GM12801 (cell line): ENCODE data around the gene NAALADL2.

Experiments used
- TF ChIP-seq, protein P1 (sequence below): IDR thresholded peaks from one replicate; pipeline ENCODE4 v1.5.1; 2011; ENCODE audit warnings: control low read depth; ENCODE audit not compliant: insufficient read length; ENCODE audit errors: extremely low read depth

NAALADL2 gene

DNA sequence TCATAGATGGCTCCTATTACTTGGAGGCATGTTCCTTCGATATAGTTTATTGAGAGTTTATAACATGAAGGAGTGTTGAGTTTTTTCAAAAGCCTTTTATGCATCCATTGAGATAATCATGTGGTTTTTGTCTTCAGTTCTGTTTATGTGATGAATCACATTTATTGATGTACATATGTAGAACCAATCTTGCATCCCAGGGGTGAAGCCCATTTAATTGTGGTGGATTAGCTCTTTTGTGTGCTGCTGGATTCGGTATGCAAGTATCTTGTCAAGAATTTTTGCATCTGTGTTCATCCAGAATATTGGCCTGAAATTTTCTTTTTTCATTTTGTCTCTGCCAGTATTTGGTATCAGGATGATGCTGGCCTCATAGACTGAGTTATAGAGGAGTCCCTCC lies 81.0 kb downstream of the NAALADL2 start:
- TF ChIP-seq, protein P1, sequence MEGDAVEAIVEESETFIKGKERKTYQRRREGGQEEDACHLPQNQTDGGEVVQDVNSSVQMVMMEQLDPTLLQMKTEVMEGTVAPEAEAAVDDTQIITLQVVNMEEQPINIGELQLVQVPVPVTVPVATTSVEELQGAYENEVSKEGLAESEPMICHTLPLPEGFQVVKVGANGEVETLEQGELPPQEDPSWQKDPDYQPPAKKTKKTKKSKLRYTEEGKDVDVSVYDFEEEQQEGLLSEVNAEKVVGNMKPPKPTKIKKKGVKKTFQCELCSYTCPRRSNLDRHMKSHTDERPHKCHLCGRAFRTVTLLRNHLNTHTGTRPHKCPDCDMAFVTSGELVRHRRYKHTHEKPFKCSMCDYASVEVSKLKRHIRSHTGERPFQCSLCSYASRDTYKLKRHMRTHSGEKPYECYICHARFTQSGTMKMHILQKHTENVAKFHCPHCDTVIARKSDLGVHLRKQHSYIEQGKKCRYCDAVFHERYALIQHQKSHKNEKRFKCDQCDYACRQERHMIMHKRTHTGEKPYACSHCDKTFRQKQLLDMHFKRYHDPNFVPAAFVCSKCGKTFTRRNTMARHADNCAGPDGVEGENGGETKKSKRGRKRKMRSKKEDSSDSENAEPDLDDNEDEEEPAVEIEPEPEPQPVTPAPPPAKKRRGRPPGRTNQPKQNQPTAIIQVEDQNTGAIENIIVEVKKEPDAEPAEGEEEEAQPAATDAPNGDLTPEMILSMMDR: no peak

DNA sequence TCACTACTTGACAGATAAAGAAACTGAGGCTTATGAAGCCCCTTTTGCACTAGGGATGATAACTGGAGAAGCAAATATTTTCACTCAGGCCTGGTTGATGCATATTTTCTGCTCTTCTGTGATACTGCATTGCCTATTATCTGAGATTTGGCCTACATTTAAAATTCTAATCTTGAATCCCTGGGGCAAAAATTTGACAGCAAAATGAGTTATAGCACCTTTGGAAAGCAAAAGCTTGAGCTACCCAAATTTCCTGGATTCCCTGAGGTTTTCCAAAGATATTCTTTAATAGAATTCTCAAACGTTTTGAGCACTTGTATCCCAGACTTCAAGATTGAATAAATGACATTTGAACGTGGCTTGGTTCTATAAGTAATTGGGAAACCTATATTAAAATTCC lies 86.1 kb downstream of the NAALADL2 start:
- TF ChIP-seq, protein P1: no peak

DNA sequence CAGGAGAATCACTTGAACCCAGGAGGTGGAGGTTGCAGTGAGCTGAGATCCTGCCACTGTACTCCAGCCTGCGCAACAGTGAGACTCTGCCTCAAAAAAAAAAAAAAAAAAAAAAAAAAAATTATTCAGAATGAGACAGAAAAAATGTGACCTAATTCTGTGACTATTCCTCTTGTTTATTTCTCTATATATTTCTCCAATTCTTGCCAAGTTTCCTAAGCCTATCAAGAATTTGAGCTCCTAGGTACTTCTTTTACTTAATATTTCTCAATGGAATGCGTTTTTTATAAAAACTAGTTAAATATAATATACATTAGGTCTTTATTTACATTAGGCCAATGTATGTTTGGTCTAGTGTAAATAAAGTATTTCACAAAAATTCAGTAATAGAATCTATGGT lies 86.8 kb downstream of the NAALADL2 start:
- TF ChIP-seq, protein P1: no peak

DNA sequence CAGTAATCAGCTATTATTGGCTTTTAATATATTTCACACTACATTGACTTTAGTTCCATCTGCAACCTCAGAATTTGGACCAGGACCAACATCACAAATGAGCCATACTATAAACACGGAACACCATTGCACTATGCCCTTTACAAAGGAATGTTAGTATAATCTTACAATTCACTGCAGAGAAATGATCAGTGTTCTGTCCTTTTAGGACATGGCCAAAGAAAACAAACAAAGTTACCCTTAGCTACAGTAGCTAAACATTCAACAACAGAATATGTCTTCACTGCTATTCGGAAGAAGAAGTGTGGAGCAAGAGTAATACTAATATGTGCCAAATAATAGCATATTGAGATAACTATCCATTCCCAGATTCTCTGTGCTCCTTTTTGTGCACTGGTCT lies 90.4 kb downstream of the NAALADL2 start:
- TF ChIP-seq, protein P1: no peak

DNA sequence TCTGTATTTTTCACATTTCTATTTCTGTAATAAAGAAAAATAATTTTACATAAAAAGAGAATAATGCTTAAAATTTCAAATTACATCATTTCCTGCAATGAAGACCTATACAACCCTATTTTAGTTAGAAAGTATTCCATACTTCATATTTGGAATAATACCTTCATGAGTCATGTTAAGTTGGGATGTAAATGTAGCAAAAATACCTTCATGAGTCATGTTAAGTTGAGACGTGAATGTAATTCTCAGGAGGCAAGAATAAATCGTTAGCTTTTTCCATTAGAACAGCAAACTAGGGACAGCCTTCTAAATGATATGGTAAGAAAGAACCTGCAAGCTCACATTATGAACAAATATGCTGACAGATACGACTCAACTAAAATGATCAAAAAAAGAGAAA lies 91.9 kb downstream of the NAALADL2 start:
- TF ChIP-seq, protein P1: no peak

DNA sequence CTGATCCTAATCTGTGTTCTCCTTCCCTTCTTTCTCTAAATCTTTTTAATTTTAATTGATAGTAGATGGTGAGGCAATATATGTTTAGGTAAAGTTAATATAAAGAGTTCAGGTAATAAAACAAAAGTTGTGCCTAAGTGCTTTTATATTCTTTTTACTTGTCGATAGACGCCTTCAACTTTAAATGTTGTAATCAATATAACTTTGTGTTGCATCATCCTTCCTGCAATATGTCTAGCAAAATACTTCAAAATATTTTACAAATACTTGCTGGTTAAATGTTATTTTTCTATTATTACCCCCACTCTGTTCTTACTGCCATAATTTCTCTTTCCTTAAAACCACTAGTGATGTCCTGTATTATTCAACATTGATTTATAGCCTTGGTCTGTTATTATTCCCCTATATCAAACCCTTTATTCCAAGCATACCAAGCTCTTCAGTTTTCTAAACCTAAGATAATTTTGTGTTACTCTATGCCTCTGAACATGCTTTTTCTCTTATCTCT lies 92.4 kb downstream of the NAALADL2 start:
- TF ChIP-seq, protein P1: no peak

DNA sequence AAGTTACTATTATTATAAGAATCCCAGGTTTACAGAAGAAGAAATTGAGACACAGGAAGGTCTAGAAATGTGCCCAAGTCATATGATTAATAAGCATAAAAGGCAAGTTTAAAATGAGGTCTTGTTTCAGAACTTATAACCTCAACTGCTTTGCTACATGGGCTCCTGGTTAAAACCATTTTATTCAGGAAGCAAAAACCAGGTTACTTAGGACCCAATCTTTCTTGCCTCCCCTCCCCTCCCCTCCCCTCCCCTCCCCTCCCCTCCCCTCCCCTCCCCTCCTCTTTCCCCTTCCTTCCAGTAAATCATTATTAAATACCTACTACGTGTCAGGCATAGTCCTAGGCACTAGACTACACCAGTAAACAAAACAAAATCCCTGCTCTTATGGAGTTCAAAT lies 93.9 kb downstream of the NAALADL2 start:
- TF ChIP-seq, protein P1: no peak
